GM23338 (cell line): Measurements from ENCODE around the gene HSF2BP.

Experiments
- CREB1 ChIP-seq: fragments of 250-450 bp; sonication (Bioruptor Pico); IDR thresholded peaks from 2 replicates; pipeline ENCODE4 v1.5.0; 2020; ENCODE audit warnings: low read depth, mild to moderate bottlenecking, moderate library complexity
- CTCF ChIP-seq, 2 experiments: fragments of 200-600 bp in 1 of 2; sonication (generic) in 1 of 2; conservative IDR thresholded peaks; 2 replicates each; pipeline versions ENCODE4 v1.5.1 to v1.6.1; 2016 to 2017; ENCODE audit warnings: antibody characterized with exemption in 2 of 2, low read depth in 2 of 2, mild to moderate bottlenecking in 2 of 2, moderate library complexity in 1 of 2
- EZH2 ChIP-seq: fragments of 200-600 bp; sonication (generic); IDR thresholded peaks from one replicate; pipeline ENCODE4 v1.8.0; 2017; ENCODE audit warnings: antibody characterized with exemption, mild to moderate bottlenecking, low read depth; ENCODE audit not compliant: unreplicated experiment
- EZH2phosphoT487 ChIP-seq: fragments of 200-600 bp; sonication (generic); IDR thresholded peaks from one replicate; pipeline ENCODE4 v1.8.1; 2018; ENCODE audit warnings: antibody characterized with exemption; ENCODE audit not compliant: unreplicated experiment
- POLR2AphosphoS5 ChIP-seq: IDR thresholded peaks from 2 replicates; pipeline ENCODE4 v1.6.1; 2016; ENCODE audit warnings: antibody characterized with exemption, low read depth
- REST ChIP-seq: IDR thresholded peaks from one replicate; pipeline ENCODE4 v1.6.1; 2018; ENCODE audit warnings: antibody characterized with exemption; ENCODE audit not compliant: unreplicated experiment
- ZNF331 ChIP-seq: fragments of 250-450 bp; sonication (Bioruptor Pico); IDR thresholded peaks from 2 replicates; pipeline ENCODE4 v1.5.0; 2020; ENCODE audit warnings: low read depth, mild to moderate bottlenecking, moderate library complexity
- ZNF462 ChIP-seq: fragments of 250-450 bp; sonication (Bioruptor Pico); IDR thresholded peaks from 2 replicates; pipeline ENCODE4 v1.5.0; 2020; ENCODE audit warnings: mild to moderate bottlenecking, moderate library complexity

GRCh38 chr21:43632373-43632905 is 26.8 kb downstream of the HSF2BP start:
- TF ChIP-seq POLR2AphosphoS5 (no peak), CTCF (conservative IDR thresholded peaks at IDR 0.05; ENCODE audit: low read depth in 2 of 2) (no peak), EZH2 (no peak), ZNF331 (CRISPR knock-in tag) (no peak), CREB1 (CRISPR knock-in tag) (no peak), EZH2phosphoT487 (no peak), ZNF462 (no peak), REST (no peak)
